H1 (cell line): ENCODE measurements around the gene ADAMTS9. TPM values are rescaled to one million over a fixed set of nuclear protein-coding genes. Genes with fewer than 3 reads are reported as not detected.

ENCODE experiments used
- CHD7 ChIP-seq: fragments of 300-600 bp; sonication (generic); IDR thresholded peaks from 2 replicates; pipeline ENCODE4 v1.7.1; 2012; ENCODE audit warnings: low read length, moderate library complexity, mild to moderate bottlenecking, inconsistent platforms; ENCODE audit not compliant: insufficient replicate concordance
- SRF ChIP-seq: IDR thresholded peaks from 2 replicates; pipeline ENCODE4 v1.6.1; 2011; ENCODE audit warnings: mild to moderate bottlenecking, low read depth, low read length, moderate library complexity
- polyA plus RNA-seq, 7 experiments: library from polyadenylated mRNA; depleted of rRNA in 3 of 7; stranded (reverse) in 5 of 7; unstranded in 2 of 7; fragments of >200 nt in 5 of 7; fragments of 200-250 nt in 2 of 7; gene quantifications; 1 replicate in 5 of 7; 2 replicates in 1 of 7; 4 replicates in 1 of 7; pipeline versions ENCODE4 v1.2.1 to v1.2.3, GENCODE V29; 2011 to 2013; ENCODE audit warnings: missing spikeins in 2 of 7, mixed read lengths in 2 of 7
- total RNA-seq: library from RNA; stranded (reverse); fragmentation: NEBNext Ultra II Directional; extraction: Animal tissue kit (Norgen Biotek cat#: 25700); gene quantifications from 2 replicates; pipeline ENCODE4 v1.2.1, GENCODE V29; 2021

ADAMTS9 gene
- total and polyA plus RNA-seq, 2 of the 8 experiments (the other 6 are each of a cell fraction or from before 2014, with no cell fraction given) = 0.20 to 0.41 TPM

- TF ChIP-seq CHD7 (no peak), SRF (no peak)
- TF ChIP-seq, all 59 proteins: peak for 0
Measured at GRCh38 chr3:64578797-64579196, 109.0 kb downstream of the ADAMTS9 start (continued).
